SK-MEL-5 (cell line): ENCODE data around the gene LRRC59. TPM values are rescaled to one million over a fixed set of nuclear protein-coding genes. Genes with fewer than 3 reads are reported as not detected.

Source experiments
- DNase-seq: peaks from one replicate; pipeline ENCODE4 v3.0.0-alpha.2; 2016; ENCODE audit warnings: low read depth, low spot score
- in situ Hi-C: cut with HindIII; loops from 2 replicates; pipeline ENCODE4 v1.10.0; 2016; ENCODE audit warnings: low sequenced_read_pairs, high pct_unique_total_duplicates, low pct_unique_long_range_greater_than_20kb
- total RNA-seq: library from RNA; depleted of rRNA; stranded (reverse); fragments of >200 nt; shearing (Covaris generic); gene quantifications from 2 replicates; pipeline ENCODE4 v1.2.3, GENCODE V29; 2014

Gene LRRC59
- total RNA-seq, 1 experiment from 2014 or later: 177 TPM

GRCh38 chr17:50396261-50397110, 837 bp downstream of the LRRC59 start:
- DNase-seq: peak; percentile 30
- in situ Hi-C loops: no loop called here

- in situ Hi-C loops: no loop called here
- DNase-seq: peak; percentile 32
Measured at GRCh38 chr17:50394711-50395110, 2.6 kb downstream of the LRRC59 start.

- in situ Hi-C loops: no loop called here
Measured at GRCh38 chr17:50393700-50394099, 3.6 kb downstream of the LRRC59 start.

GRCh38 chr17:50392621-50393020, 4.7 kb downstream of the LRRC59 start:
- in situ Hi-C loops: no loop called here
- no peak for DNase-seq

More at GRCh38 chr17:50393700-50394099, 3.6 kb downstream of the LRRC59 start:
- no peak for DNase-seq

GRCh38 chr17:50389534-50389933, 7.8 kb downstream of the LRRC59 start:
- no peak for DNase-seq
- in situ Hi-C loops: no loop called here

GRCh38 chr17:50388728-50389127, 8.6 kb downstream of the LRRC59 start:
- in situ Hi-C loops: no loop called here

GRCh38 chr17:50386510-50386909, 10.8 kb downstream of the LRRC59 start:
- in situ Hi-C loops: no loop called here
- no peak for DNase-seq

More at GRCh38 chr17:50388728-50389127, 8.6 kb downstream of the LRRC59 start:
- no peak for DNase-seq

GRCh38 chr17:50382931-50383330, 14.4 kb downstream of the LRRC59 start:
- DNase-seq: no peak
- in situ Hi-C loops: no loop called here

- in situ Hi-C loops: no loop called here
- DNase-seq: peak; percentile 70
Measured at GRCh38 chr17:50381920-50382319, 15.4 kb downstream of the LRRC59 start.

GRCh38 chr17:50381260-50381815, 16.0 kb downstream of the LRRC59 start:
- in situ Hi-C loops: no loop called here
- peak; percentile 96 for DNase-seq

GRCh38 chr17:50380369-50381259, 16.7 kb downstream of the LRRC59 start:
- in situ Hi-C loops: no loop called here
- no peak for DNase-seq

GRCh38 chr17:50379351-50380132, 17.8 kb downstream of the LRRC59 start:
- DNase-seq: no peak
- in situ Hi-C loops: no loop called here

- in situ Hi-C loops: no loop called here
- no peak for DNase-seq
Measured at GRCh38 chr17:50375858-50376538, 21.3 kb downstream of the LRRC59 start.

GRCh38 chr17:50373705-50374104, 23.6 kb downstream of the LRRC59 start:
- in situ Hi-C loops: no loop called here

GRCh38 chr17:50372758-50373556, 24.4 kb downstream of the LRRC59 start, which contains the start of the genes EME1 and MRPL27:
EME1 (plus strand) TSS chr17:50373229; CDS start chr17:50375209, 1,980 bp downstream.
MRPL27 (minus strand) TSS chr17:50373184; CDS start chr17:50373170, 14 bp downstream.
- in situ Hi-C loops: no loop called here
- peak; percentile 93 for DNase-seq

More at GRCh38 chr17:50373705-50374104, 23.6 kb downstream of the LRRC59 start:
- no peak for DNase-seq

- no peak for DNase-seq
- in situ Hi-C loops: no loop called here
Measured at GRCh38 chr17:50372222-50372757, 25.0 kb downstream of the LRRC59 start.
